T-helper 17 cell (primary cell): ENCODE results near the gene YES1. TPM values are rescaled to one million over a fixed set of nuclear protein-coding genes. Genes with fewer than 3 reads are reported as not detected.

ENCODE experiments used
- ATAC-seq: fragments of 150-1000 bp; cut with Tn5 transposase; 2 replicates; pipeline ENCODE4 v1.10.0; 2021; ENCODE audit warnings: mild to moderate bottlenecking, moderate library complexity
- DNase-seq, 3 donors: peaks; one replicate each; pipeline versions ENCODE4 v3.0.0 to v3.0.0-alpha.2; 2020 to 2021
- H3K9me3 ChIP-seq: one replicate; pipeline ENCODE4 v1.7.0; 2013; ENCODE audit warnings: low read length, mild to moderate bottlenecking; ENCODE audit not compliant: control insufficient read depth, poor library complexity, severe bottlenecking
- H3K27ac Mint-ChIP-seq: one replicate; pipeline ENCODE4 v1.8.0; 2022; ENCODE audit warnings: mild to moderate bottlenecking, moderate library complexity, mixed read lengths
- H3K27me3 Mint-ChIP-seq: one replicate; pipeline ENCODE4 v1.8.0; 2022; ENCODE audit warnings: mixed read lengths
- H3K36me3 Mint-ChIP-seq: one replicate; pipeline ENCODE4 v1.8.0; 2022; ENCODE audit warnings: low read depth, mixed read lengths
- H3K4me1 Mint-ChIP-seq: one replicate; pipeline ENCODE4 v1.8.0; 2022; ENCODE audit warnings: mild to moderate bottlenecking, mixed read lengths
- H3K4me3 Mint-ChIP-seq: one replicate; pipeline ENCODE4 v1.8.0; 2022; ENCODE audit warnings: mild to moderate bottlenecking, moderate library complexity, mixed read lengths
- total RNA-seq, 4 donors: library from RNA in 2 of 4; stranded (reverse) in 2 of 4; gene quantifications; one replicate each; pipeline ENCODE4 v1.2.3 and lab custom pipeline; 2022 to 2026

YES1 gene
- total RNA-seq, 2 donors from 2014 or later: 6.9 to 7.1 TPM

DNA sequence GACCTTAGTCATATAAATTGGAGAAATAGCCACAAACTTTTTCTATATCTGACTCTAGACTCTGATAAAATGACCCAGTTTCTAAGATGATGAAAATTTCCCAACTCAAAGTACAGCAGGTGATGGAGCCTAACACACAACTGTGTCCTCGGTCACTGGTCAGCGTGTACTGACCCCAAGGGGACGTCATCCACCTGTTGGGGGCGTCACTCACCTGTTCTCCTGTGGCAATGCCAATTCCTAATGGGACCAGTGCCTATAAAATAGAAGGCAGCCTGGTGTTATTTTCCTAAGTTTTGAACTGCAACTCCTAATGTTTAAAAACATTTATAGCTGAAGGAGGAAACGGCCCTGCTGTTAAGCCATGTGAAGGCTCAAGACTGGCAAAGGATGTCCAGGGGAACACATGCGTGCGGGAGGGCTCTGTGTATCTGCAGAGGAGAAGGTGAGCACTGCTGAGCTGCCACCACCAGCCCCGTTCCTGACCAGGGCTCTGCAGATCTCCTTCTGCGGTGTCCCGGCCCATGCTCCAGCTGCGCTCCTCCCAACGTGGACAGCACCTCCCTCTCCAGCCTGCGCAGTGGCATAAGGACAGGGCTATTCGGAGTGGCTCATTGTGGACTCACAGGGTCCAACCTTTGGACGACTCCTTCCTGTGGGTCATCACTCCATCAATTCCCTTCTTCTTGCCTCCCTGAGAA lies 133.4 kb downstream of the YES1 start:
- no peak overlapping the region for H3K27ac Mint-ChIP-seq
- H3K27me3 Mint-ChIP-seq: no peaks in the 10 kb centered on the region
- H3K4me1 Mint-ChIP-seq: peaks cover 19% of the 10 kb centered on the region
- ATAC-seq (no peak), DNase-seq (no peak)
- no peak overlapping the region for H3K4me3 Mint-ChIP-seq
- no peaks in the 10 kb centered on the region for H3K9me3 ChIP-seq
- peaks cover 9% of the 10 kb centered on the region for H3K36me3 Mint-ChIP-seq

DNA sequence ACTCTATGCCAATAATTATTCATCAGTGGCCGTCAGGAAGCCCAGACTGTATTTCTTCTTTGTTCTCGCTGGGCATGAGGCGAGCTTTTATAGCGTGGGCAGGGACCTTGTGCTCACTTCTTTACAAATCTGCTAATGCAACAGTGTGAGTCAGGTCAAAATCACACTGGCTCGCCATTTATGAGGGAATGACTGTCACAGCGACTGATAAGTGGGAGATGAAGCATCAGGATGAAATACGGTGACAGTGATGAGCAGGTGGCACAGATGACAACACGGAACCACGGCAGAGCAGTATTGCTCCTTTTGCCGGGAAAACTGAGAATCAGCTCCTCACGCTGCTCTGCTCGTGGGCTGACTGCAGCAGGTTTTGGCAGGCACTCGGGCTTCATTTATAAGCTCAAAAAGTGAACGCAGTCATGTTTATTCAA lies 134.1 kb downstream of the YES1 start:
- H3K27ac Mint-ChIP-seq: no peak overlapping the region
- ATAC-seq: no peak
- no peaks in the 10 kb centered on the region for H3K9me3 ChIP-seq
- DNase-seq: no peak
- peaks cover 9% of the 10 kb centered on the region for H3K36me3 Mint-ChIP-seq
- no peaks in the 10 kb centered on the region for H3K27me3 Mint-ChIP-seq
- no peak overlapping the region for H3K4me3 Mint-ChIP-seq
- H3K4me1 Mint-ChIP-seq: peaks cover 19% of the 10 kb centered on the region

DNA sequence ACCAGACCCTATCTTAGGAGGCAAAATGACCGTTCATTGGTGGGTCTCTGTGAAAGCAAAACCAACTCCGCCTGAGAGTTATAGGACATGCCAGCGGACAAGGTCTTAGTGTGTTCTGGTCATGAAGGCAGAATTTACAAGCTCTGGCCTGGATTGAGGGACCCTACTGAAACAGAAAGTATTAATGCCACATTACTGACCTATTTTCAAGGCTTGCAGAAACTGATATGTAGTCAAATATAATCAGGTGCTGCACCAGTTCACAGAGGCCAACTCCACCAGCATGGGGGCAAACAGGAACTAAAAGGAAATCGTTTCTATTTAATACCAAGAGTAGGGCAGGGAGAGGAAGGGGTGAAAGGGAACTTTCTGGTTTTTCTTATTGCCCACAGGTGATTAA lies 134.9 kb downstream of the YES1 start:
- H3K9me3 ChIP-seq: no peaks in the 10 kb centered on the region
- Mint-ChIP-seq H3K27ac (peak overlapping the region; percentile 54), H3K4me1 (peaks cover 14% of the 10 kb centered on the region), H3K36me3 (peaks cover 11% of the 10 kb centered on the region), H3K27me3 (no peaks in the 10 kb centered on the region), H3K4me3 (no peak overlapping the region)
- DNase-seq (no peak), ATAC-seq (no peak)

DNA sequence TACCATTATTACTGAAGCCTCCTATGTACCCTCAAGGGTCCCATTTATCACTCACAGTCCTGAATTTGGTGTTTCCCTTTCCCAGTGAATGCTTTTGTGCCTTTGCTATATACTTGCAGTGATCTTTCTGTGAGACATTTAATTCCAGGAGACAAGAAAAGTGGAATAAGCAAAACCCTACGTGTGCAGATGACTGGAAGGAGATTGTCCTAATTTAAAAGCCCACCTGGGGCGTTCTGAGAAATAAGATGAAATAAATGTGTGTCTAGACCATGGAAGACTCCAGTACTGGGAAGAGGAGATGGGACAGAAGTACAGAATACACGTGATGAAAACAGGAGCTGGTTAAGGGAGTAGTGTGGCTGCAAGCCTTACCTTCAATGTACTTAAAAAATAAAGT lies 135.3 kb downstream of the YES1 start:
- peaks cover 10% of the 10 kb centered on the region for H3K36me3 Mint-ChIP-seq
- ATAC-seq (no peak), DNase-seq (no peak)
- no peaks in the 10 kb centered on the region for H3K9me3 ChIP-seq
- peaks cover 10% of the 10 kb centered on the region for H3K4me1 Mint-ChIP-seq
- peak overlapping the region; percentile 54 for H3K27ac Mint-ChIP-seq
- no peak overlapping the region for H3K4me3 Mint-ChIP-seq
- H3K27me3 Mint-ChIP-seq: no peaks in the 10 kb centered on the region

DNA sequence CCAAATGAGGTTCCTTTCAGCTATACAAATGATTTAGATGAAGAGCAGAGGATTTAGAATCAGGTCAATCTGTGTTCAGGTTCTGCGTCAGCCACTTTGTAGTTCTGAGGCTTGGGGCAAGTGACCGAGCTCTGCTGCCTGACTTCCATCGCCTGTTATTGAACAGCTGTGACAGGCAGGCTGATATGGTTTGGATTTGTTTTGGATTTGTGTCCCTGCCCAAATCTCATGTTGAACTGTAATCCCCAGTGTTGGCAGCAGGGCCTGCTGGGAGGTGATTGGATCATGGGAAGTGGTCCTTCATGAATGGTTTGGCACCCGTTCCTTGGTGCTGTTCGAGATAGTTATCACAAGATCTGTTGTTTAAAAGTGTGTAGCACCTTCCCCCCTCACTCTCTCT lies 136.0 kb downstream of the YES1 start:
- H3K27me3 Mint-ChIP-seq: no peaks in the 10 kb centered on the region
- H3K36me3 Mint-ChIP-seq: peaks cover 8% of the 10 kb centered on the region
- DNase-seq (no peak), ATAC-seq (no peak)
- peak overlapping the region; percentile 54 for H3K27ac Mint-ChIP-seq
- peaks cover 6% of the 10 kb centered on the region for H3K4me1 Mint-ChIP-seq
- no peak overlapping the region for H3K4me3 Mint-ChIP-seq
- H3K9me3 ChIP-seq: no peaks in the 10 kb centered on the region

DNA sequence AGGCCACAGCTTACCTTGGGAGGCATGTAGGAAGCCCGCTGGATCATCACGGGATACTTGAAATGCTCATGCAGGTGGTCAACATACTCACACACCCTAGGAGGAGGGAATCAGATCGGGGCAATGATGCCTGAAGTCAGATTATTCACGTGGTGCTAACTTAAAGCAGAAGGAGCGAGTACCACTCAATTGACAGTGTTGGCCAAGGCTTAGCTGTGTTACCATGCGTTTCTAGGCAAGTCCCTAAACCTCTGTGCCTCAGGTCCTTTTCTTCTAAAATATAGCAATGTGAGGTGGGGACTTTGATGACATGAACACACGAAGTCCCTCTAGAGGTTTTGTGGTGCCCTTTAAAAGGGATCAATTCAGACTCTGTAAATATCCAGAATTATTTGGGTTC lies 136.7 kb downstream of the YES1 start:
- no peaks in the 10 kb centered on the region for H3K27me3 Mint-ChIP-seq
- peaks cover 8% of the 10 kb centered on the region for H3K36me3 Mint-ChIP-seq
- H3K9me3 ChIP-seq: no peaks in the 10 kb centered on the region
- ATAC-seq (no peak), DNase-seq (no peak)
- H3K4me1 Mint-ChIP-seq: peaks cover 6% of the 10 kb centered on the region
- H3K27ac Mint-ChIP-seq: no peak overlapping the region
- no peak overlapping the region for H3K4me3 Mint-ChIP-seq

DNA sequence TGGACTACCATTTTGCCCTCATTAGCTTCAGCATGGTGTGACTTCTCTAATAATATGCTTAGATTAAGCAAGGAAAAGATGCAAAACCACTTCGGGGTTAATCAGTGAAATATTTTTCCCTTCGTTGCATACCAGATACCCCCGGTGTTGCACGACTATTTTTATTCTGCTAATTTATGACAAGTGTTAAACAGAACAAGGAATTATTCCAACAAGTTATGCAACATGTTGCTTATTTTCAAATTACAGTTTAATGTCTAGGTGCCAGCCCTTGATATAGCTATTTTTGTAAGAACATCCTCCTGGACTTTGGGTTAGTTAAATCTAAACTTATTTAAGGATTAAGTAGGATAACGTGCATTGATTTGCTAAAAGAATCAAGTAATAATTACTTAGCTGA lies 138.3 kb downstream of the YES1 start:
- no peaks in the 10 kb centered on the region for H3K27me3 Mint-ChIP-seq
- no peak overlapping the region for H3K4me3 Mint-ChIP-seq
- H3K27ac Mint-ChIP-seq: no peak overlapping the region
- DNase-seq: no peak
- H3K4me1 Mint-ChIP-seq: peaks cover 4% of the 10 kb centered on the region
- no peak for ATAC-seq
- H3K9me3 ChIP-seq: no peaks in the 10 kb centered on the region
- H3K36me3 Mint-ChIP-seq: peaks cover 8% of the 10 kb centered on the region

DNA sequence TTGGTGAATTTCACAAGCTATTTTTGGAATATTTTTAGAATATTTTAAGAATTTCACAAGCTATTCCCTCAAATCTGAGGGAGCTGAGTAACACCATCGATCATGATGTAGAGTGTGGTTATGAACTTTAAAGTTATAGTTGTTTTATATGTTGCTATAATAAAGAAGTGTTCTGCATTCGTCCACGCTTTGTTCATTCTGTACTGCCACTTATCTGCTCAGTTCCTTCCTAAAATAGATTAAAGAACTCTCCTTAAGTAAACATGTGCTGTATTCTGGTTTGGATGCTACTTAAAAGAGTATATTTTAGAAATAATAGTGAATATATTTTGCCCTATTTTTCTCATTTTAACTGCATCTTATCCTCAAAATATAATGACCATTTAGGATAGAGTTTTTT lies 138.7 kb downstream of the YES1 start:
- no peaks in the 10 kb centered on the region for H3K9me3 ChIP-seq
- Mint-ChIP-seq H3K4me1 (peaks cover 4% of the 10 kb centered on the region), H3K27ac (no peak overlapping the region), H3K27me3 (no peaks in the 10 kb centered on the region), H3K36me3 (peaks cover 8% of the 10 kb centered on the region), H3K4me3 (no peak overlapping the region)
- DNase-seq (no peak), ATAC-seq (no peak)

Other genes with a start within 250 kb of the YES1 start
- gene CETN1, start 231.9 kb downstream of the YES1 start, total RNA-seq: not detected
- gene CLUL1, start 215.3 kb downstream of the YES1 start, total RNA-seq: not detected
- 1 to 10 TPM in 1 of 2 donors, under 1 TPM in 1; 0.60 to 2.5 TPM for gene TYMS, start 154.6 kb downstream of the YES1 start, total RNA-seq
- 10 to 100 TPM; 57.4 to 69.3 TPM for gene ENOSF1, start 99.6 kb downstream of the YES1 start, total RNA-seq
- gene ADCYAP1, start 92.6 kb upstream of the YES1 start, total RNA-seq: not detected